Gastrocnemius medialis (tissue), 4 donors: ENCODE data around the gene DENND2C.

Source experiments
- POLR2A ChIP-seq, 2 donors: fragments of 450-650 bp; IDR thresholded peaks; one replicate each; pipeline ENCODE4 v1.6.1; 2017; ENCODE audit warnings: antibody characterized with exemption in 2 of 2, mild to moderate bottlenecking in 2 of 2, moderate library complexity in 2 of 2
- TF ChIP-seq, protein P1 (sequence below), 5 experiments: fragments of 450-650 bp in 3 of 5; fragments of 200-600 bp in 2 of 5; sonication (generic) in 2 of 5; IDR thresholded peaks in 4 of 5; conservative IDR thresholded peaks in 1 of 5; 1 replicate in 4 of 5; 2 replicates in 1 of 5; pipeline ENCODE4 v1.5.1; 2016 to 2019; ENCODE audit warnings: antibody characterized with exemption in 5 of 5, mild to moderate bottlenecking in 3 of 5, moderate library complexity in 3 of 5

DNA sequence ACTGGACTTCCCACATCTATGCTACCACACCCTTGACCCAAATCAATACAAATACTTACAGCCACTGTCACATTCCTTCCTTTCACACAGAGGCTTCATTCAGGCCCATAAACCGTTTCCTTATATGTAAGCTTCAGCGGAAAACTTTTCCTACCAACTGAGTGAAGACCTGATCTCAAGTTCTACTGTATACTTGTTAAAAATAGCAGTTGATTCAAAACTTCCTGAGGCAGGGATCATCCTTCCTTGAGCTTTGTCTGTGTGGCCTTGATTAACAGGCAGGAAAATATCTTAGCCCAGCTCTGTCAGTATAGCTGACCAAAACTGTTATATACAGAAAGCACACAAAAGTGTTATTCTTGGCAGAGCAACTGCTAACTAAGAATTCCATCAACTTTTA lies 42.7 kb downstream of the DENND2C start:
- TF ChIP-seq, protein P1, sequence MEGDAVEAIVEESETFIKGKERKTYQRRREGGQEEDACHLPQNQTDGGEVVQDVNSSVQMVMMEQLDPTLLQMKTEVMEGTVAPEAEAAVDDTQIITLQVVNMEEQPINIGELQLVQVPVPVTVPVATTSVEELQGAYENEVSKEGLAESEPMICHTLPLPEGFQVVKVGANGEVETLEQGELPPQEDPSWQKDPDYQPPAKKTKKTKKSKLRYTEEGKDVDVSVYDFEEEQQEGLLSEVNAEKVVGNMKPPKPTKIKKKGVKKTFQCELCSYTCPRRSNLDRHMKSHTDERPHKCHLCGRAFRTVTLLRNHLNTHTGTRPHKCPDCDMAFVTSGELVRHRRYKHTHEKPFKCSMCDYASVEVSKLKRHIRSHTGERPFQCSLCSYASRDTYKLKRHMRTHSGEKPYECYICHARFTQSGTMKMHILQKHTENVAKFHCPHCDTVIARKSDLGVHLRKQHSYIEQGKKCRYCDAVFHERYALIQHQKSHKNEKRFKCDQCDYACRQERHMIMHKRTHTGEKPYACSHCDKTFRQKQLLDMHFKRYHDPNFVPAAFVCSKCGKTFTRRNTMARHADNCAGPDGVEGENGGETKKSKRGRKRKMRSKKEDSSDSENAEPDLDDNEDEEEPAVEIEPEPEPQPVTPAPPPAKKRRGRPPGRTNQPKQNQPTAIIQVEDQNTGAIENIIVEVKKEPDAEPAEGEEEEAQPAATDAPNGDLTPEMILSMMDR (IDR thresholded peaks at IDR 0.05 in 4 of 5, conservative IDR thresholded peaks at IDR 0.05 in 1 of 5) = no peak
- TF ChIP-seq POLR2A (IDR thresholded peaks at IDR 0.05) = no peak
